Gastroesophageal sphincter (tissue), 4 donors: Measurements from ENCODE around the gene MAB21L4. TPM values are rescaled to one million over a fixed set of nuclear protein-coding genes. Genes with fewer than 3 reads are reported as not detected.

Source experiments
- ATAC-seq: fragments of 150-250 bp; one replicate; pipeline ENCODE4 v1.9.1; 2016; ENCODE audit warnings: mild to moderate bottlenecking, moderate library complexity
- H3K27ac ChIP-seq, 4 donors: fragments of 200-600 bp; sonication (generic) in 3 of 4; 1 replicate in 3 of 4; 2 replicates in 1 of 4; pipeline ENCODE4 v1.5.1; 2016 to 2019
- H3K27me3 ChIP-seq: fragments of 200-600 bp; sonication (generic); one replicate; pipeline ENCODE4 v1.5.1; 2019
- H3K36me3 ChIP-seq, 2 donors: fragments of 200-600 bp; sonication (generic); one replicate each; pipeline ENCODE4 v1.5.1; 2019; ENCODE audit warnings: control low read depth in 1 of 2
- H3K4me1 ChIP-seq, 3 donors: fragments of 200-600 bp; sonication (generic); 1 replicate in 2 of 3; 2 replicates in 1 of 3; pipeline ENCODE4 v1.5.1; 2016 to 2019; ENCODE audit warnings: control low read depth in 2 of 3
- H3K4me3 ChIP-seq, 2 donors: fragments of 200-600 bp; sonication (generic); one replicate each; pipeline ENCODE4 v1.5.1; 2019; ENCODE audit warnings: mild to moderate bottlenecking in 1 of 2, moderate library complexity in 1 of 2
- H3K9me3 ChIP-seq, 3 donors: fragments of 200-600 bp; sonication (generic); one replicate each; pipeline ENCODE4 v1.5.1; 2017 to 2019; ENCODE audit warnings: control low read depth in 2 of 3
- EP300 ChIP-seq: sonication (generic); formaldehyde crosslinking; IDR thresholded peaks from one replicate; pipeline ENCODE4 v1.6.1; 2017; ENCODE audit warnings: antibody characterized with exemption, mild to moderate bottlenecking
- POLR2A ChIP-seq, 2 donors: fragments of 450-650 bp; IDR thresholded peaks; one replicate each; pipeline ENCODE4 v1.6.1; 2017; ENCODE audit warnings: antibody characterized with exemption in 2 of 2, mild to moderate bottlenecking in 2 of 2, moderate library complexity in 1 of 2
- POLR2AphosphoS5 ChIP-seq: sonication (generic); formaldehyde crosslinking; IDR thresholded peaks from one replicate; pipeline ENCODE4 v1.6.1; 2017; ENCODE audit warnings: antibody characterized with exemption
- whole genome bisulfite sequencing, 2 donors: methylation state at CpG; one replicate each; pipeline ENCODE4 v1.1.5; 2018; ENCODE audit warnings: low coverage in 1 of 2; 5-methylcytosine and 5-hydroxymethylcytosine counted together
- total RNA-seq, 4 donors: library from RNA; depleted of rRNA; stranded (reverse); fragments of >200 nt; gene quantifications; one replicate each; pipeline ENCODE4 v1.1.0, GENCODE V29; 2016
- TF ChIP-seq, protein P1 (sequence below), 4 experiments: fragments of 200-600 bp in 2 of 4; fragments of 450-650 bp in 2 of 4; sonication (generic) in 1 of 4; IDR thresholded peaks; one replicate each; pipeline ENCODE4 v1.5.1; 2017 to 2019; ENCODE audit warnings: antibody characterized with exemption in 4 of 4, mild to moderate bottlenecking in 2 of 4, moderate library complexity in 2 of 4

Gene MAB21L4
- total RNA-seq: 1 to 10 TPM in 1 of 4 donors, under 1 TPM in 2, not detected in 1; 0.27 to 9.7 (median 0.77) TPM

- H3K27me3 ChIP-seq: peaks cover 6% of the 10 kb centered on the region
- WGBS, 2 donors: 98% methylated on average over 9 of the region's 24 CpGs; no CpG with 5 or more reads in 1 of the 2 donors
- H3K9me3 ChIP-seq: no peaks in the 10 kb centered on the region
- TF ChIP-seq POLR2AphosphoS5 (no peak), EP300 (no peak), POLR2A (IDR thresholded peaks at IDR 0.05) (no peak)
- TF ChIP-seq, protein P1, sequence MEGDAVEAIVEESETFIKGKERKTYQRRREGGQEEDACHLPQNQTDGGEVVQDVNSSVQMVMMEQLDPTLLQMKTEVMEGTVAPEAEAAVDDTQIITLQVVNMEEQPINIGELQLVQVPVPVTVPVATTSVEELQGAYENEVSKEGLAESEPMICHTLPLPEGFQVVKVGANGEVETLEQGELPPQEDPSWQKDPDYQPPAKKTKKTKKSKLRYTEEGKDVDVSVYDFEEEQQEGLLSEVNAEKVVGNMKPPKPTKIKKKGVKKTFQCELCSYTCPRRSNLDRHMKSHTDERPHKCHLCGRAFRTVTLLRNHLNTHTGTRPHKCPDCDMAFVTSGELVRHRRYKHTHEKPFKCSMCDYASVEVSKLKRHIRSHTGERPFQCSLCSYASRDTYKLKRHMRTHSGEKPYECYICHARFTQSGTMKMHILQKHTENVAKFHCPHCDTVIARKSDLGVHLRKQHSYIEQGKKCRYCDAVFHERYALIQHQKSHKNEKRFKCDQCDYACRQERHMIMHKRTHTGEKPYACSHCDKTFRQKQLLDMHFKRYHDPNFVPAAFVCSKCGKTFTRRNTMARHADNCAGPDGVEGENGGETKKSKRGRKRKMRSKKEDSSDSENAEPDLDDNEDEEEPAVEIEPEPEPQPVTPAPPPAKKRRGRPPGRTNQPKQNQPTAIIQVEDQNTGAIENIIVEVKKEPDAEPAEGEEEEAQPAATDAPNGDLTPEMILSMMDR (IDR thresholded peaks at IDR 0.05): no peak
- no peak for ATAC-seq
- no peak within 1 kb of the TSS for H3K27ac ChIP-seq
- H3K36me3 ChIP-seq: no peaks in the 10 kb centered on the region
- peaks cover 0 to 13% (median 0%) of the 10 kb centered on the region in 3 donors for H3K4me1 ChIP-seq
- no peak within 1 kb of the TSS for H3K4me3 ChIP-seq
Measured at GRCh38 chr2:240895656-240896388, at the start of gene MAB21L4. Gene MAB21L4, minus strand, starts transcription at chr2:240896156. Its CDS starts 159 bp downstream, at chr2:240895997.

GRCh38 chr2:240936106-240936505 is 40.1 kb upstream of the MAB21L4 start:
- H3K4me3 ChIP-seq: no peak overlapping the region
- H3K27me3 ChIP-seq: peaks cover 20% of the 10 kb centered on the region
- H3K9me3 ChIP-seq: peaks cover 0 to 33% (median 0%) of the 10 kb centered on the region in 3 donors
- no peak overlapping the region for H3K27ac ChIP-seq
- TF ChIP-seq POLR2A (IDR thresholded peaks at IDR 0.05) (no peak), EP300 (no peak), POLR2AphosphoS5 (no peak)
- TF ChIP-seq, protein P1 (IDR thresholded peaks at IDR 0.05): no peak
- 87 to 100% methylated on average over 2 to 7 of the region's 9 CpGs for WGBS, 2 donors
- no peak for ATAC-seq
- H3K4me1 ChIP-seq: no peaks in the 10 kb centered on the region
- no peaks in the 10 kb centered on the region for H3K36me3 ChIP-seq

DNA sequence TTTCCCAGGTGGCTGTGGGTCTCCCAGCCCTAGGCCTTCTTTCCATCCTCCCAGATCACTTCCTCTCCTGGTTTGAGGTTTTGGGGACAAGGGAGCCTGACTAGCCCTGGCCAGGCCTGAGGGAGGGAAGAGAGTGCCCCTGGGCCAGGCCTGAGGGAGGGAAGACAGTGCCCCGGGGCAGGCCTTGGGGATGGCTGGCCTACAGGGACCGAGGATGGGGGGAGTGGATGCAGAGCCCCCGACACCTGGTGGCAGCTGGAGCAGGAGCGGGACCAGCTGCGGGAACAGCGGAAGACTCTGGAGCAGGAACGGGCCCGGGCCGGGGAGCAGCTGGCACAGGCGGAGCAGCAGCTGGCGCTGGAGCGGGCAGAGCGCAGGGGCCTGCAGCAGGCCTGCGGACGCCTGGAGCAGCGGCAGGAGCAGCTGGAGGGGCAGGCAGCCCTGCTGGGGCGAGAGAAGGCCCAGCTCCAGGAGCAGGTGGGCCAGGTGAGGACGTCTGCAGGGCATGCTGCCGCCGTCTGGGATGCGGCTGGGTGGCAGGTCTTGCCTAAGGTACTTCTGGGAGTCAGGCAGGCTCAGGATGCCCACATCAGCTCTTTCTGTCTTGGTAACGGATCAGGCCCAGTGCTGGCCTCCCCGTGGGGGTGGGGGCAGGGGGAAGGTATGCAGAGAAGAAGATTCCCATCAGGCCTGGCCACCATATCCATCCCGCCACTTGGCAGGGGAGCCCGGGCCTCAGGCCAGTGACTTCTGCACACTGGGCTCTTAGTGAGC is 39.3 kb upstream of the MAB21L4 start:
- TF ChIP-seq POLR2A (IDR thresholded peaks at IDR 0.05) (no peak), POLR2AphosphoS5 (no peak), EP300 (no peak)
- TF ChIP-seq, protein P1 (IDR thresholded peaks at IDR 0.05): no peak
- H3K9me3 ChIP-seq: peaks cover 0 to 32% (median 0%) of the 10 kb centered on the region in 3 donors
- WGBS, 2 donors: no CpG with 5 or more reads among the region's 25 CpGs

DNA sequence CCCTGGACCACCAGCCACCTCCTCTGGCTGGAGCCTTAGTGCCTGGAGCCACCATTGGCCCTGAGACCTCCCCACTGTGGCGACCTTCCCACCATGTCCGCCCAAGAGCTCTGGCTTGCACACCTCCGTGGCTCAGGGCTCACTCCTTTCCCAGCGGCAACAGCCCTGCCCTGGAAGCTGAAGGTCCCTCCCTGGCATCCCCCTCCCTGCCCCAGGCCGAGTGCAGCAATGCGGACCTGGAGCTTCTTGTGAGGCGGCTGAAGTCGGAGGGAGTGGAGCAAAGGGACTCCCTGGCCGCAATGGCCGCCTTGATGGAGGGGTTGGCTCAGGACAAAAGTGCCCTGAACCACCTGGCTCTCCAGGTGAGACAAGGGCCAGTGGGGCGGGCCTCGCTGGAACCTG is 38.7 kb upstream of the MAB21L4 start:
- WGBS, 2 donors: no CpG with 5 or more reads among the region's 12 CpGs
- Histone ChIP-seq H3K27me3 (peaks cover 34% of the 10 kb centered on the region), H3K27ac (no peak overlapping the region), H3K4me3 (no peak overlapping the region), H3K4me1 (no peaks in the 10 kb centered on the region), H3K9me3 (peaks cover 0 to 32% (median 0%) of the 10 kb centered on the region in 3 donors), H3K36me3 (no peaks in the 10 kb centered on the region)
- TF ChIP-seq POLR2AphosphoS5 (no peak), POLR2A (IDR thresholded peaks at IDR 0.05) (no peak), EP300 (no peak)
- TF ChIP-seq, protein P1 (IDR thresholded peaks at IDR 0.05): no peak
- no peak for ATAC-seq

More for the DNA sequence above, 39.3 kb upstream of the MAB21L4 start:
- peaks cover 28% of the 10 kb centered on the region for H3K27me3 ChIP-seq
- H3K27ac ChIP-seq: no peak overlapping the region
- H3K4me3 ChIP-seq: no peak overlapping the region
- no peak for ATAC-seq
- H3K4me1 ChIP-seq: no peaks in the 10 kb centered on the region
- no peaks in the 10 kb centered on the region for H3K36me3 ChIP-seq
